Measurements from ENCODE around the gene KIF23.

The KIF23 gene

GRCh38 chr15:69451951-69452691 is 38.0 kb downstream of the KIF23 start:
- DNase-seq (ENCODE audit: low spot score): no peak
- in situ Hi-C loops (cut with MboI; ENCODE audit: low pct_unique_long_range_greater_than_20kb, low sequenced_read_pairs, unreplicated experiment): no loop called here
- no peak for TF ChIP-seq CTCF (IDR thresholded peaks at IDR 0.05; ENCODE audit: extremely low read depth, insufficient read depth, missing control alignments)

- peak; percentile 93 for DNase-seq (ENCODE audit: low spot score)
- no peak for TF ChIP-seq CTCF (IDR thresholded peaks at IDR 0.05; ENCODE audit: extremely low read depth, insufficient read depth, missing control alignments)
- in situ Hi-C loops (cut with MboI; ENCODE audit: low pct_unique_long_range_greater_than_20kb, low sequenced_read_pairs, unreplicated experiment): no loop called here
Measured at GRCh38 chr15:69452692-69453521, 38.8 kb downstream of the KIF23 start, which contains the start of gene RPLP1. Gene RPLP1, plus strand, starts transcription at chr15:69452818. Its CDS starts 131 bp downstream, at chr15:69452949.

- TF ChIP-seq CTCF (IDR thresholded peaks at IDR 0.05; ENCODE audit: extremely low read depth, insufficient read depth, missing control alignments): no peak
- DNase-seq (ENCODE audit: low spot score): no peak
- in situ Hi-C loops (cut with MboI; ENCODE audit: low pct_unique_long_range_greater_than_20kb, low sequenced_read_pairs, unreplicated experiment): no loop called here
Measured at GRCh38 chr15:69454953-69455352, 40.8 kb downstream of the KIF23 start.

GRCh38 chr15:69456208-69457166 is 42.3 kb downstream of the KIF23 start:
- in situ Hi-C loops (cut with MboI; ENCODE audit: low pct_unique_long_range_greater_than_20kb, low sequenced_read_pairs, unreplicated experiment): no loop called here
- DNase-seq (ENCODE audit: low spot score): no peak
- no peak for TF ChIP-seq CTCF (IDR thresholded peaks at IDR 0.05; ENCODE audit: extremely low read depth, insufficient read depth, missing control alignments)

- DNase-seq (ENCODE audit: low spot score): no peak
- in situ Hi-C loops (cut with MboI; ENCODE audit: low pct_unique_long_range_greater_than_20kb, low sequenced_read_pairs, unreplicated experiment): no loop called here
- TF ChIP-seq CTCF (IDR thresholded peaks at IDR 0.05; ENCODE audit: extremely low read depth, insufficient read depth, missing control alignments): no peak
Measured at GRCh38 chr15:69457304-69458280, 43.4 kb downstream of the KIF23 start.
